ENCODE results near the gene PSTPIP1. TPM values are rescaled to one million over a fixed set of nuclear protein-coding genes. Genes with fewer than 3 reads are reported as not detected.

The PSTPIP1 gene
- total and polyA plus RNA-seq, 10 of the 15 experiments (the other 5 are each of a cell fraction or from before 2014, with no cell fraction given), result 0.50 to 29.3 (median 14.5) TPM

DNA sequence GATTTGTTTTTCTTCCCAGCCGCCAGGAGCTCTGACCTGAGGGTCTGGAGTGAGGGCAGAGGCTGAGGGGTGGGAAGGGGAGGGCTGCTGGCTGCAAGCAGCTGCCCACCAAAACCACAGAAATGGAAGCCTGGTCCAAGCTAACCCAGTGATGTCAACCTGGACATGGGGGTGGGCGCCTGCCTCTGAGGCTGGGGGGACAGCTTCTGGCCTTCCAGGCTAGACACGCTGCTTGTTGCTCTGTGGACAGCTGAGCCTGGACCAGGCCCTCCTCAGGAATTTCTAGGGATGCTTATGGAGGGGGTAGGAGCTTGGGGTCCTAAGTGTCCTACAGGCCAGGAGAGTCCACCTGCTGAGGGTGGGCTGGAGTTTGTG lies 21.4 kb downstream of the PSTPIP1 start:
- no peak for ATAC-seq
- no peaks in the 10 kb centered on the region for H3K27me3 ChIP-seq (replicated peaks in 1 of 2; ENCODE audit: control insufficient read depth in 2 of 2, insufficient read depth in 2 of 2, low read length in 1 of 2)
- ChIA-PET SMC1A (ENCODE audit: uncharacterized antibody, unreplicated experiment) (interaction anchor here (0.8 to 22.2 kb wide), 8 partner anchors 8 to 405 kb away, joined by 3 to 375 read pairs (median 3); partner anchors contain the start of gene HMG20A), RAD21 (ENCODE audit: unreplicated experiment) (interaction anchor here (0.8 to 15.5 kb wide), 5 partner anchors 14 to 38 kb away, joined by 3 to 259 read pairs (median 6); partner anchors contain the start of gene PSTPIP1), POLR2A (interaction anchor here (0.5 to 4.0 kb wide), 6 partner anchors 10 to 29 kb away, joined by 3 to 19 read pairs (median 4); no protein-coding TSS in a partner anchor), CTCF (interaction anchor here (0.8 to 6.4 kb wide), 4 partner anchors 9 to 41 kb away, joined by 3 to 57 read pairs (median 6); no protein-coding TSS in a partner anchor)
- no peaks in the 10 kb centered on the region for H3K36me3 ChIP-seq (ENCODE audit: control insufficient read depth in 2 of 2, insufficient read depth in 2 of 2, low read length in 1 of 2)
- no peak overlapping the region for H2AFZ ChIP-seq (ENCODE audit: control insufficient read depth, low read depth, low read length)
- no TSS peak for BruUV-seq (replicated peaks)
- H3K4me3 ChIP-seq, result no peak overlapping the region
- TF ChIP-seq ZSCAN29 (IDR thresholded peaks at IDR 0.05), result no peak
- H3K9ac ChIP-seq (ENCODE audit: control insufficient read depth, insufficient read depth, low read length), result no peak overlapping the region
- peaks cover 55% of the 10 kb centered on the region for H3K4me1 ChIP-seq (ENCODE audit: control insufficient read depth, insufficient read depth, low read length)
- no peaks in the 10 kb centered on the region for H3K79me2 ChIP-seq (ENCODE audit: control insufficient read depth, insufficient read depth, low read length)
- 67% methylated on average over 3 of the region's 3 CpGs for WGBS (ENCODE audit: insufficient coverage, insufficient replicate concordance, low lambda C conversion rate, missing lambda C conversion rate)
- no peak for DNase-seq (ENCODE audit: low read depth, low spot score)
- no peak for FAIRE-seq
- no peaks in the 10 kb centered on the region for H3K9me3 ChIP-seq (replicated peaks; ENCODE audit: control insufficient read depth, insufficient read depth, low read length)
- in situ Hi-C loops (cut with MboI), result no loop called here
- H3K27ac ChIP-seq (ENCODE audit: control insufficient read depth, insufficient read depth), result no peak overlapping the region
- no peak overlapping the region for H3K4me2 ChIP-seq (ENCODE audit: control insufficient read depth, insufficient read depth)
- intact Hi-C loops (cut with micrococcal nuclease; ENCODE audit: unreplicated experiment), result no loop called here
- H4K20me1 ChIP-seq (ENCODE audit: control insufficient read depth, insufficient read depth), result no peaks in the 10 kb centered on the region

DNA sequence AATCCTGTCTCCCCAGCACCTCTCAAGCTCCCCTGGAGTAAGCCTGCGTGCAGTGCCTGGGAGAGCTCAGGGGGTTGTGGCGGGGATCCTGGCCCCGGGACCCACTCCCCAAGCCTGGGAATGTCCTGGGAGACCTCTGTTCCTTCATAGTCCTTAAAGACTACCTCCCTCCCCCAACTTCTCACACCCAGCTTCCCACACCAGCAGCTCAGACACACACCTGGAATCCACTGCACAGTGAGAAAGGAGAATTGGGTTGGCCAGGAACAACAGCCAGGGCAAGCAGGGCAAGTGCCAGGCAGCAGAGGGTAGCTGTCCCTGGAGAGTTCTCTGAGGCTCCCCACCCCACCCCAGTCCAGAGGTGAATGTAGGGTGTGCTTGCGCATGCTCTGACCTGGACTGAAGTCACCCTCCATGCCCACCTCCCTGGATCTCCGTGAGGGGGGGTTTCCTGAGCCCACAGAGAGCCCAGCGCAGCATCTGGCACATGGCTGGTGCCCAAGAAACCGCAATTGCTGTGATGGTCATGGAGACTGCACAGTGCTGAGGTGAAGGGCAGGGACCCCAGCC lies 22.2 kb downstream of the PSTPIP1 start:
- SMC1A ChIA-PET (ENCODE audit: uncharacterized antibody, unreplicated experiment), result interaction anchor here (1.0 to 22.2 kb wide), 5 partner anchors 19 to 404 kb away, joined by 3 to 375 read pairs (median 3); partner anchors contain the start of gene HMG20A
- DNase-seq (ENCODE audit: low read depth, low spot score) (no peak), ATAC-seq (no peak), FAIRE-seq (no peak)
- peaks cover 64% of the 10 kb centered on the region for H3K4me1 ChIP-seq (ENCODE audit: control insufficient read depth, insufficient read depth, low read length)
- H3K9ac ChIP-seq (ENCODE audit: control insufficient read depth, insufficient read depth, low read length), result no peak overlapping the region
- no peak overlapping the region for H3K27ac ChIP-seq (ENCODE audit: control insufficient read depth, insufficient read depth)
- 81% methylated on average over 7 of the region's 7 CpGs for WGBS (ENCODE audit: insufficient coverage, insufficient replicate concordance, low lambda C conversion rate, missing lambda C conversion rate)
- BruUV-seq (replicated peaks), result no TSS peak
- no peaks in the 10 kb centered on the region for H3K79me2 ChIP-seq (ENCODE audit: control insufficient read depth, insufficient read depth, low read length)
- no peaks in the 10 kb centered on the region for H3K27me3 ChIP-seq (replicated peaks in 1 of 2; ENCODE audit: control insufficient read depth in 2 of 2, insufficient read depth in 2 of 2, low read length in 1 of 2)
- H3K36me3 ChIP-seq (ENCODE audit: control insufficient read depth in 2 of 2, insufficient read depth in 2 of 2, low read length in 1 of 2), result no peaks in the 10 kb centered on the region
- TF ChIP-seq POLR2AphosphoS5 (IDR thresholded peaks at IDR 0.05; ENCODE audit: low read length) (no peak), TCF3 (IDR thresholded peaks at IDR 0.05; ENCODE audit: borderline replicate concordance, insufficient read depth, low read depth, low read length) (no peak), PML (IDR thresholded peaks at IDR 0.05; ENCODE audit: low read length) (no peak), MEF2B (IDR thresholded peaks at IDR 0.05; ENCODE audit: partially characterized antibody, poor library complexity, severe bottlenecking) (peak; percentile 16), RELA (IDR thresholded peaks at IDR 0.05; ENCODE audit: borderline replicate concordance, partially characterized antibody) (no peak)
- POLR2A ChIA-PET, result interaction anchor here (0.9 to 4.0 kb wide), 5 partner anchors 15 to 33 kb away, joined by 3 to 19 read pairs (median 3); no protein-coding TSS in a partner anchor
- in situ Hi-C loops (cut with MboI), result no loop called here
- H3K4me2 ChIP-seq (ENCODE audit: control insufficient read depth, insufficient read depth), result no peak overlapping the region
- H3K4me3 ChIP-seq, result no peak overlapping the region
- CTCF ChIA-PET, result interaction anchor here (0.8 to 6.4 kb wide), 5 partner anchors 8 to 526 kb away, joined by 3 to 57 read pairs (median 6); no protein-coding TSS in a partner anchor
- no peaks in the 10 kb centered on the region for H4K20me1 ChIP-seq (ENCODE audit: control insufficient read depth, insufficient read depth)
- H3K9me3 ChIP-seq (replicated peaks; ENCODE audit: control insufficient read depth, insufficient read depth, low read length), result no peaks in the 10 kb centered on the region
- H2AFZ ChIP-seq (ENCODE audit: control insufficient read depth, low read depth, low read length), result no peak overlapping the region
- intact Hi-C loops (cut with micrococcal nuclease; ENCODE audit: unreplicated experiment), result no loop called here
- RAD21 ChIA-PET (ENCODE audit: unreplicated experiment), result interaction anchor here (0.7 to 15.5 kb wide), 6 partner anchors 13 to 1018 kb away, joined by 3 to 259 read pairs (median 6); no protein-coding TSS in a partner anchor
